ENCODE results near the gene CACNA1D.

CACNA1D gene

DNA sequence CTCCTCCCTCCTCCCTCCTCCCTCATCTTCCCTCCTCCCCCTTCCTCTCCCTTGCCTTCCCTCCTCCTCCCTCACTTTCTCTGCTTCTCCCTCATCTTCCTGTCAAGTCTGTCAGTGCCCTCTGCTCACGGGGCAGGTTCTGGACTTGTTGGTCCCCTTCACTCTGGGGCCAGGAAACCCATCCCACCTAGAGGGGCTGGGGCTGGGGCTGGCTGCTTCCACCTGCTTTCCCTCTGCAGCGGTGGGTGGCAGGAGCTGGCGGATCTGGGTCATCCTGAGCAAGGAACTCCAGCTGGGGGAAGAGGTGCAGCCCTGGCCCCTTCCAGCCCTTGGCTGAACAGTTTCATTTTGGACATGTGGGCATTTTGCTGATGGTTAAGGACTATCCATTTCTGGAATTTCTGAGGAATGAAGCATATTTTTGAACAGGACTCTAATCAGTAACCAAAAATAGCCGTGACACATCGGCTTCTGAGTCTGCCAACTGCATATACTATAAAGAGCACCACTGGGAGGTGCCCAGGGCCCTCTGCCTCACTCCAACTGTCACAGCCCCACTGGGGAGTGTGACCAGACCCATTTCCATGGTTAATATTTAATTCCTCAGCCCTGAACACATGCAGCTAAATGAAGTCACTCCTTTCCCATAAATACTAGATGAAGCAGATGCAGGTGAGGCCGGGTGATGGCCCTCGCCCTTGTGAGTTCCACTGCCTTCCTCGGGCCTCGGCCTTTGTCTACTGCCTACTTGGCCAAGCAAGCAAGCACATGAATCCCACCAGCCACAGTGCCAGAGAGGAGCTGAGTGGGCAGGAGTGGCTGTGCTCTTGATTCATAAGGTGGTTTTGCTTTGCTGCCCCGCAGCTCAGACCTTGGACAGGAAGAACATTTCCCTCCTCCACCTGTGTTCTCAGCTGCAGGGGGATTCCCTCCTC lies 312.0 kb downstream of the CACNA1D start:
- H3K36me3 ChIP-seq (ENCODE audit: control insufficient read depth, insufficient read depth, low read length) = no peaks in the 10 kb centered on the region
- peaks cover 22% of the 10 kb centered on the region for H3K4me1 ChIP-seq (ENCODE audit: control insufficient read depth, insufficient read depth, low read length, poor library complexity, severe bottlenecking)
- H3K27ac ChIP-seq (ENCODE audit: low read depth, low read length, severe bottlenecking) = no peak overlapping the region
- 88 to 90% methylated on average over 7 of the region's 10 CpGs for WGBS, 2 experiments (ENCODE audit: insufficient coverage in 2 of 2)
- H3K9me3 ChIP-seq (ENCODE audit: control insufficient read depth, low read length) = no peaks in the 10 kb centered on the region
- H3K4me3 ChIP-seq (ENCODE audit: extremely low read depth, insufficient read depth, low read length, poor library complexity, severe bottlenecking) = no peak overlapping the region

DNA sequence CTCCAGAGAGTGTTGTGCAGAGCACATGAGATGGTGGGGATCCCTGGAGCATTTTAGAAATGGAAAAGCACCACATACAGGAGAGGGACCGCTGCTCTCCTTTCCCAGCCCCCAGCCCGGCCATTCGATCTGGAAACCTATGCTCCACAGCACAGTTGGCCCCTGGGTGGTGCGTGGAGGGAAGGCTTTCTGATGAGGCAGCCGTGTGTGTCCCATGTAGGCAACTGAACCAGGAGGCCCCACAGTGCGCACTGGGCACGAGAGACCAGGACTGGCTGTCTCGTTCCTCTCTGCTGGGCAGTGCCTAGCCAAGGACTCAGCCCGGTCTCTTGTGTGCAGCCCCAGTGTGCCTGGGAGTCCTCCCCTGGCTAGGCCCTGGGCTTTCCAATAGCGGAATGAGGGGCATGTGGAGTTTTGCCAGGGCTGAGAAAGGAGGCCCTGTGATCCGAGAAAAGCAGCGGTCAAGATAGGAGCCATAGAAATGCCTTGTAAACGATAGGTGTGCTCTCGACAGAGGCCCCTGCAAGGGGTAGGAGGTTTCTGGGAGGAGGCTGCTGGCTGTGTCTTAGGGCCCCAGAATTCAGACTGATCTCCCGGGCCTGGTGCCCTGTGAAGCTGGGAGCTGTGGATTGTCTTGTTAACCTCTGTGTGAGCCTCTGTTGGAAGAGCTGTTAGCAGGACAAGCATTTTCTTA lies 312.9 kb downstream of the CACNA1D start:
- no peaks in the 10 kb centered on the region for H3K36me3 ChIP-seq (ENCODE audit: control insufficient read depth, insufficient read depth, low read length)
- WGBS, 2 experiments (ENCODE audit: insufficient coverage in 2 of 2) = 92 to 94% methylated on average over 14 to 15 of the region's 15 CpGs
- peaks cover 22% of the 10 kb centered on the region for H3K4me1 ChIP-seq (ENCODE audit: control insufficient read depth, insufficient read depth, low read length, poor library complexity, severe bottlenecking)
- H3K27ac ChIP-seq (ENCODE audit: low read depth, low read length, severe bottlenecking) = no peak overlapping the region
- no peak overlapping the region for H3K4me3 ChIP-seq (ENCODE audit: extremely low read depth, insufficient read depth, low read length, poor library complexity, severe bottlenecking)
- H3K9me3 ChIP-seq (ENCODE audit: control insufficient read depth, low read length) = no peaks in the 10 kb centered on the region

DNA sequence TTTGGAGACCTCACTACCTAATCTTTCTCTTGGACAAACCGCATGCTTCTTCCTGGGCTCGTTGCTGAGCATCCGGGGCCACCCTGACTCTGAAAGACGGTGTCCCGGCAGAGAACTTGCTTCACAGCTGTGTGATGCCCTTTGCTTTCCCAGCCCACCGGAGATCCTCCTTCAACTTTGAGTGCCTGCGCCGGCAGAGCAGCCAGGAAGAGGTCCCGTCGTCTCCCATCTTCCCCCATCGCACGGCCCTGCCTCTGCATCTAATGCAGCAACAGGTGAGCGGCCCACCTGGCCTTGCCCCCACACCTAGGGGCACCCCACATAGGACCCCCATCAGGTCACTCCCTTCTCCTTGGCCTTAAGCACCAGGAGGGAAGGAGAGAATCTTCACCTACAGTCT lies 314.1 kb downstream of the CACNA1D start:
- WGBS, 2 experiments (ENCODE audit: insufficient coverage in 2 of 2) = 98 to 99% methylated on average over 9 to 11 of the region's 13 CpGs
- H3K9me3 ChIP-seq (ENCODE audit: control insufficient read depth, low read length) = no peaks in the 10 kb centered on the region
- no peaks in the 10 kb centered on the region for H3K36me3 ChIP-seq (ENCODE audit: control insufficient read depth, insufficient read depth, low read length)
- no peak overlapping the region for H3K4me3 ChIP-seq (ENCODE audit: extremely low read depth, insufficient read depth, low read length, poor library complexity, severe bottlenecking)
- peaks cover 22% of the 10 kb centered on the region for H3K4me1 ChIP-seq (ENCODE audit: control insufficient read depth, insufficient read depth, low read length, poor library complexity, severe bottlenecking)
- no peak overlapping the region for H3K27ac ChIP-seq (ENCODE audit: low read depth, low read length, severe bottlenecking)

DNA sequence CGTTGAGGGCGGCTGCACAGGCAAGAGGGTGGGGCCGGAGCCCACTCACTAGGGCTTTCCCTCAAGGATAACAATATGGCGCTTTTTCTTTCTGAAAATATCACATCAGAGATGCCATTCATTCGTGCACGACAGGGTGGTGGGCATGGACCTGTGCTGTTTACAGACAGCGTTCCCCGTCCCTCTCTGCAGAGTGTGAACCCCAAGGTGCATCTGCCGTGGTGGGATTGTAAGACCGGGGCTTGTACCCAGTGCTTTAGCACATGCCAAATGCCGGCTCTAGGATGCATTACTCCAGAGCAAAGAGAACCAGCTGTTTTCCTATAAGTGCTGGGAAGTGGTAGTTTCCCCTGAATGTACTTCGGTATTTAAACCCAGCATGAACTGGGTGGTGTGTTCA lies 314.9 kb downstream of the CACNA1D start:
- 92 to 93% methylated on average over 10 to 12 of the region's 12 CpGs for WGBS, 2 experiments (ENCODE audit: insufficient coverage in 2 of 2)
- Histone ChIP-seq H3K36me3 (ENCODE audit: control insufficient read depth, insufficient read depth, low read length) (no peaks in the 10 kb centered on the region), H3K9me3 (ENCODE audit: control insufficient read depth, low read length) (no peaks in the 10 kb centered on the region), H3K4me3 (ENCODE audit: extremely low read depth, insufficient read depth, low read length, poor library complexity, severe bottlenecking) (no peak overlapping the region), H3K4me1 (ENCODE audit: control insufficient read depth, insufficient read depth, low read length, poor library complexity, severe bottlenecking) (peaks cover 18% of the 10 kb centered on the region), H3K27ac (ENCODE audit: low read depth, low read length, severe bottlenecking) (no peak overlapping the region)

DNA sequence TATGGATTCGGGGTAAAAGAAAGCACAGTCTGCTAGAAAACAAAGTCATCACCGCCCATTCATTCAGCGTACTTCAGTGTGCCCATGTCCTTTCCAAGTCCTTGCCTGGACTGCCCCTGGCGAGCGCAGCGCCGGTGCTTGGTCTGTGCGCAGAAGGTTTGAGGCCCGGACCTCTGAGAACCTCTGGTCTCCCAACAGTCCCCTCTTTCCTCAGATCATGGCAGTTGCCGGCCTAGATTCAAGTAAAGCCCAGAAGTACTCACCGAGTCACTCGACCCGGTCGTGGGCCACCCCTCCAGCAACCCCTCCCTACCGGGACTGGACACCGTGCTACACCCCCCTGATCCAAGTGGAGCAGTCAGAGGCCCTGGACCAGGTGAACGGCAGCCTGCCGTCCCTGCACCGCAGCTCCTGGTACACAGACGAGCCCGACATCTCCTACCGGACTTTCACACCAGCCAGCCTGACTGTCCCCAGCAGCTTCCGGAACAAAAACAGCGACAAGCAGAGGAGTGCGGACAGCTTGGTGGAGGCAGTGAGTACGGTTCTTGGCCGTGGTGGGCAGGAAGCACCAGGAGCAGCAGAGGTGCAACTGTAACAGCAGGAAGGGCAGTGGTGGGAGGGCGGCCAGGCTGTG lies 315.5 kb downstream of the CACNA1D start:
- H3K27ac ChIP-seq (ENCODE audit: low read depth, low read length, severe bottlenecking) = no peak overlapping the region
- 93 to 94% methylated on average over 21 to 28 of the region's 28 CpGs for WGBS, 2 experiments (ENCODE audit: insufficient coverage in 2 of 2)
- peaks cover 12% of the 10 kb centered on the region for H3K4me1 ChIP-seq (ENCODE audit: control insufficient read depth, insufficient read depth, low read length, poor library complexity, severe bottlenecking)
- no peaks in the 10 kb centered on the region for H3K36me3 ChIP-seq (ENCODE audit: control insufficient read depth, insufficient read depth, low read length)
- H3K9me3 ChIP-seq (ENCODE audit: control insufficient read depth, low read length) = no peaks in the 10 kb centered on the region
- H3K4me3 ChIP-seq (ENCODE audit: extremely low read depth, insufficient read depth, low read length, poor library complexity, severe bottlenecking) = no peak overlapping the region

DNA sequence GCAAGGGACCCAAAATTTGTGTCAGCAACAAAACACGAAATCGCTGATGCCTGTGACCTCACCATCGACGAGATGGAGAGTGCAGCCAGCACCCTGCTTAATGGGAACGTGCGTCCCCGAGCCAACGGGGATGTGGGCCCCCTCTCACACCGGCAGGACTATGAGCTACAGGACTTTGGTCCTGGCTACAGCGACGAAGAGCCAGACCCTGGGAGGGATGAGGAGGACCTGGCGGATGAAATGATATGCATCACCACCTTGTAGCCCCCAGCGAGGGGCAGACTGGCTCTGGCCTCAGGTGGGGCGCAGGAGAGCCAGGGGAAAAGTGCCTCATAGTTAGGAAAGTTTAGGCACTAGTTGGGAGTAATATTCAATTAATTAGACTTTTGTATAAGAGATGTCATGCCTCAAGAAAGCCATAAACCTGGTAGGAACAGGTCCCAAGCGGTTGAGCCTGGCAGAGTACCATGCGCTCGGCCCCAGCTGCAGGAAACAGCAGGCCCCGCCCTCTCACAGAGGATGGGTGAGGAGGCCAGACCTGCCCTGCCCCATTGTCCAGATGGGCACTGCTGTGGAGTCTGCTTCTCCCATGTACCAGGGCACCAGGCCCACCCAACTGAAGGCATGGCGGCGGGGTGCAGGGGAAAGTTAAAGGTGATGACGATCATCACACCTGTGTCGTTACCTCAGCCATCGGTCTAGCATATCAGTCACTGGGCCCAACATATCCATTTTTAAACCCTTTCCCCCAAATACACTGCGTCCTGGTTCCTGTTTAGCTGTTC lies 316.9 kb downstream of the CACNA1D start:
- no peaks in the 10 kb centered on the region for H3K9me3 ChIP-seq (ENCODE audit: control insufficient read depth, low read length)
- no peaks in the 10 kb centered on the region for H3K36me3 ChIP-seq (ENCODE audit: control insufficient read depth, insufficient read depth, low read length)
- H3K27ac ChIP-seq (ENCODE audit: low read depth, low read length, severe bottlenecking) = no peak overlapping the region
- H3K4me1 ChIP-seq (ENCODE audit: control insufficient read depth, insufficient read depth, low read length, poor library complexity, severe bottlenecking) = peaks cover 3% of the 10 kb centered on the region
- no peak overlapping the region for H3K4me3 ChIP-seq (ENCODE audit: extremely low read depth, insufficient read depth, low read length, poor library complexity, severe bottlenecking)
- 92 to 95% methylated on average over 18 to 23 of the region's 24 CpGs for WGBS, 2 experiments (ENCODE audit: insufficient coverage in 2 of 2)

DNA sequence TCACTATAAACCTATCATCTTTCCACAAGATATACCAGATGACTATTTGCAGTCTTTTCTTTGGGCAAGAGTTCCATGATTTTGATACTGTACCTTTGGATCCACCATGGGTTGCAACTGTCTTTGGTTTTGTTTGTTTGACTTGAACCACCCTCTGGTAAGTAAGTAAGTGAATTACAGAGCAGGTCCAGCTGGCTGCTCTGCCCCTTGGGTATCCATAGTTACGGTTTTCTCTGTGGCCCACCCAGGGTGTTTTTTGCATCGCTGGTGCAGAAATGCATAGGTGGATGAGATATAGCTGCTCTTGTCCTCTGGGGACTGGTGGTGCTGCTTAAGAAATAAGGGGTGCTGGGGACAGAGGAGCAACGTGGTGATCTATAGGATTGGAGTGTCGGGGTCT lies 318.0 kb downstream of the CACNA1D start:
- 68 to 93% methylated on average over 2 to 4 of the region's 4 CpGs for WGBS, 2 experiments (ENCODE audit: insufficient coverage in 2 of 2)
- H3K36me3 ChIP-seq (ENCODE audit: control insufficient read depth, insufficient read depth, low read length) = no peaks in the 10 kb centered on the region
- H3K4me3 ChIP-seq (ENCODE audit: extremely low read depth, insufficient read depth, low read length, poor library complexity, severe bottlenecking) = no peak overlapping the region
- no peaks in the 10 kb centered on the region for H3K4me1 ChIP-seq (ENCODE audit: control insufficient read depth, insufficient read depth, low read length, poor library complexity, severe bottlenecking)
- no peak overlapping the region for H3K27ac ChIP-seq (ENCODE audit: low read depth, low read length, severe bottlenecking)
- H3K9me3 ChIP-seq (ENCODE audit: control insufficient read depth, low read length) = no peaks in the 10 kb centered on the region

DNA sequence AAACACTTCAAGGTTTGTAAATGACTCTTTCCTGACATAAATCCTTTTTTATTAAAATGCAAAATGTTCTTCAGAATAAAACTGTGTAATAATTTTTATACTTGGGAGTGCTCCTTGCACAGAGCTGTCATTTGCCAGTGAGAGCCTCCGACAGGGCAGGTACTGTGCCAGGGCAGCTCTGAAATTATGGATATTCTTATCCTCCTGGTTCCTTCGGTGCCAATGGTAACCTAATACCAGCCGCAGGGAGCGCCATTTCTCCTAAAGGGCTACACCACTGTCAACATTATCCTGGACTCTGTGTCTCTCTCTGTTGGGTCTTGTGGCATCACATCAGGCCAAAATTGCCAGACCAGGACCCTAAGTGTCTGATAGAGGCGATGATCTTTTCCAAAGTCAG lies 318.8 kb downstream of the CACNA1D start:
- H3K27ac ChIP-seq (ENCODE audit: low read depth, low read length, severe bottlenecking) = no peak overlapping the region
- no peaks in the 10 kb centered on the region for H3K4me1 ChIP-seq (ENCODE audit: control insufficient read depth, insufficient read depth, low read length, poor library complexity, severe bottlenecking)
- H3K36me3 ChIP-seq (ENCODE audit: control insufficient read depth, insufficient read depth, low read length) = no peaks in the 10 kb centered on the region
- H3K4me3 ChIP-seq (ENCODE audit: extremely low read depth, insufficient read depth, low read length, poor library complexity, severe bottlenecking) = no peak overlapping the region
- WGBS, 2 experiments (ENCODE audit: insufficient coverage in 2 of 2) = 91 to 92% methylated on average over 5 of the region's 5 CpGs
- H3K9me3 ChIP-seq (ENCODE audit: control insufficient read depth, low read length) = no peaks in the 10 kb centered on the region

DNA sequence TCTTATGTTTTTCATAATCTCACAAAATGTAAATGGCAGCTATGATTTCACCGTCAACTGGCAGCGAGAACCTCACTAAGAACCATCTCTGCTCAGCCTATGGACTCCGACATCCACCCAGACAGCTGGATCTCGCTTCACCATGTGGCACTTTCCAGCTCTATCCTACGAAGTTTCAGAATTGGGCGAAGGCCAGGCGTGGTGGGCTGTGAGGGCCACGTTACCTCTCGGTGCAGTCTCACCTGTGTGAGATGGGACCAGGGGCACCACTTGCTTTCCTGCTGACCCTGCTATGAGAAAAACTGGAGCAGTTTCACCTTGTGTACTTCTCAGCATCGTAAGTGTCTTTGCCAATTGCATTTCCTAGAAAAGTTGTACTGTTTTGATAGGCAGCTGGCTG lies 319.5 kb downstream of the CACNA1D start:
- Histone ChIP-seq H3K27ac (ENCODE audit: low read depth, low read length, severe bottlenecking) (no peak overlapping the region), H3K9me3 (ENCODE audit: control insufficient read depth, low read length) (no peaks in the 10 kb centered on the region), H3K4me3 (ENCODE audit: extremely low read depth, insufficient read depth, low read length, poor library complexity, severe bottlenecking) (no peak overlapping the region), H3K4me1 (ENCODE audit: control insufficient read depth, insufficient read depth, low read length, poor library complexity, severe bottlenecking) (no peaks in the 10 kb centered on the region), H3K36me3 (ENCODE audit: control insufficient read depth, insufficient read depth, low read length) (no peaks in the 10 kb centered on the region)
- 89 to 96% methylated on average over 10 of the region's 10 CpGs for WGBS, 2 experiments (ENCODE audit: insufficient coverage in 2 of 2)

DNA sequence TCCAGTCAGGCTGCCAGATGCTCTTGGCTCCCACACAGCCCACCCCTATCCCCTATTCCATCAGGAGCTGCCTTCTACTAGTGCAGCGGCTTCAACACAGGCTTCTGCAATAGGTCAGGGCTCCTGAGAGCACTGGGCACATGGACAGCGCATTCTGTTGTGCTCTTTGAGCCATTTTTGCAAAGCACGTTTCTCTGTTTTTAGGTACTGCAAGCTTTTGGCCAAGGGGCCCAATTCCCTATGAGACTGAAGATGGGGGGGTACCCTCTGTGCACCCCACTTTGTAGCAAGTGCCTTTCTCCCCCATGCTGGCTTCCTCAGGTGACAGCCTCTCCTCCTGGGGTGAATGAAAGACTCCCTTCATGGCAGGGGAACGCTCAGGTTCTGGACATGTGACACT lies 320.7 kb downstream of the CACNA1D start:
- WGBS, 2 experiments (ENCODE audit: insufficient coverage in 2 of 2) = 92 to 100% methylated on average over 3 to 4 of the region's 4 CpGs
- no peaks in the 10 kb centered on the region for H3K4me1 ChIP-seq (ENCODE audit: control insufficient read depth, insufficient read depth, low read length, poor library complexity, severe bottlenecking)
- H3K9me3 ChIP-seq (ENCODE audit: control insufficient read depth, low read length) = no peaks in the 10 kb centered on the region
- H3K36me3 ChIP-seq (ENCODE audit: control insufficient read depth, insufficient read depth, low read length) = no peaks in the 10 kb centered on the region
- H3K4me3 ChIP-seq (ENCODE audit: extremely low read depth, insufficient read depth, low read length, poor library complexity, severe bottlenecking) = no peak overlapping the region
- H3K27ac ChIP-seq (ENCODE audit: low read depth, low read length, severe bottlenecking) = no peak overlapping the region
